HepG2 (cell line): Measurements from ENCODE around the gene PYHIN1.

Source experiments
- KDM5B ChIP-seq: sonication (generic); formaldehyde crosslinking; IDR thresholded peaks from 2 replicates; pipeline ENCODE4 v1.4.0; 2020; ENCODE audit warnings: missing genetic modification reagents, mild to moderate bottlenecking, borderline replicate concordance
- ZNF543 ChIP-seq: sonication (generic); formaldehyde crosslinking; IDR thresholded peaks from 2 replicates; pipeline ENCODE4 v1.4.0; 2020; ENCODE audit warnings: mild to moderate bottlenecking, missing genetic modification reagents

- no peak for TF ChIP-seq ZNF543
- TF ChIP-seq KDM5B (CRISPR knock-in tag): no peak
Observed at GRCh38 chr1:159009287-159009686, 77.9 kb downstream of the PYHIN1 start.
